Endothelial cell of umbilical vein (primary cell): ENCODE measurements around the gene ELOVL1.

ENCODE experiments used
- POLR2AphosphoS5 ChIP-seq: IDR thresholded peaks from 2 replicates; pipeline ENCODE4 v1.6.1; 2012; ENCODE audit warnings: low read depth, mild to moderate bottlenecking, control low read depth, low read length, moderate library complexity; ENCODE audit not compliant: insufficient read depth
- TF ChIP-seq, protein P1 (sequence below), 2 donors: IDR thresholded peaks; 1 replicate in 1 of 2; 2 replicates in 1 of 2; pipeline ENCODE4 v1.5.1; 2011; ENCODE audit warnings: low read length in 2 of 2, mild to moderate bottlenecking in 2 of 2, moderate library complexity in 2 of 2, control low read depth in 1 of 2, inconsistent platforms in 1 of 2, low read depth in 1 of 2; ENCODE audit not compliant: insufficient read depth in 1 of 2; ENCODE audit errors: extremely low read depth in 1 of 2

DNA sequence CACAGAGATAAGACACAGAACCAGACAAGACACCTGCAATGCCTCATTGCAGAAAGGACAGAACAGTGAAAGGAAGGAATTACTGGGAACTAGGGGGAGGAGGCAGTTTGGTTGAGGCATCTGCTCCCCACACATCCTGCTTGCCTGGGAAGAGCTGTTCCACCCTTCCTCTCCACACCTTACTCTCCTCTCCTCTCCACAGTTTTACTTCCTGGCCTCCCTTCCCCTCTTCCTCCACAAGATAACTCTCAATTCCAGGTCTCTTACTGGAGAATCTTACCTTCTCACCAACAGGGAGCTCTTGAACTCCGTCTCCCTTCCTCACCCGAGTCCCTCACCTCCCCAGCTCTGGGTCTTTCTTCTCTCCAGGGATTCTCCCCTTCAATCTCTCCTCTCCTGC lies 2.1 kb downstream of the ELOVL1 start:
- TF ChIP-seq POLR2AphosphoS5, result no peak
- TF ChIP-seq, protein P1, sequence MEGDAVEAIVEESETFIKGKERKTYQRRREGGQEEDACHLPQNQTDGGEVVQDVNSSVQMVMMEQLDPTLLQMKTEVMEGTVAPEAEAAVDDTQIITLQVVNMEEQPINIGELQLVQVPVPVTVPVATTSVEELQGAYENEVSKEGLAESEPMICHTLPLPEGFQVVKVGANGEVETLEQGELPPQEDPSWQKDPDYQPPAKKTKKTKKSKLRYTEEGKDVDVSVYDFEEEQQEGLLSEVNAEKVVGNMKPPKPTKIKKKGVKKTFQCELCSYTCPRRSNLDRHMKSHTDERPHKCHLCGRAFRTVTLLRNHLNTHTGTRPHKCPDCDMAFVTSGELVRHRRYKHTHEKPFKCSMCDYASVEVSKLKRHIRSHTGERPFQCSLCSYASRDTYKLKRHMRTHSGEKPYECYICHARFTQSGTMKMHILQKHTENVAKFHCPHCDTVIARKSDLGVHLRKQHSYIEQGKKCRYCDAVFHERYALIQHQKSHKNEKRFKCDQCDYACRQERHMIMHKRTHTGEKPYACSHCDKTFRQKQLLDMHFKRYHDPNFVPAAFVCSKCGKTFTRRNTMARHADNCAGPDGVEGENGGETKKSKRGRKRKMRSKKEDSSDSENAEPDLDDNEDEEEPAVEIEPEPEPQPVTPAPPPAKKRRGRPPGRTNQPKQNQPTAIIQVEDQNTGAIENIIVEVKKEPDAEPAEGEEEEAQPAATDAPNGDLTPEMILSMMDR (IDR thresholded peaks at IDR 0.05; ENCODE audit: extremely low read depth in 1 of 2, insufficient read depth in 1 of 2, low read depth in 1 of 2, low read length in 2 of 2), result no peak
